Motor neuron (in vitro differentiated cells): ENCODE results near the gene LDLRAD3. TPM values are rescaled to one million over a fixed set of nuclear protein-coding genes. Genes with fewer than 3 reads are reported as not detected.
A peak's percentile ranks its signal among the peaks of the same experiment; 100 is the strongest.

Experiments used
- ATAC-seq, 8 experiments: fragments of 200-7000 bp; cut with Tn5 transposase; replicated peaks in 6 of 8; 2 replicates each; pipeline ENCODE4 v1.8.0; 2021; ENCODE audit warnings: mild to moderate bottlenecking in 8 of 8, moderate library complexity in 8 of 8
- H3K27ac ChIP-seq, 2 donors: fragments of 250-450 bp; sonication (Bioruptor Pico); 2 replicates each; pipeline ENCODE4 v1.9.0; 2021; ENCODE audit warnings: antibody characterized with exemption in 2 of 2, mild to moderate bottlenecking in 2 of 2, moderate library complexity in 1 of 2
- H3K4me1 ChIP-seq, 2 donors: fragments of 250-450 bp; sonication (Bioruptor Pico); replicated peaks in 1 of 2; 2 replicates each; pipeline ENCODE4 v1.6.1; 2021; ENCODE audit warnings: antibody characterized with exemption in 2 of 2, mild to moderate bottlenecking in 2 of 2, moderate library complexity in 1 of 2
- H3K4me3 ChIP-seq, 5 donors: fragments of 250-450 bp; sonication (Bioruptor Pico); 2 replicates each; pipeline ENCODE4 v1.9.0; 2021; ENCODE audit warnings: antibody characterized with exemption in 5 of 5, mild to moderate bottlenecking in 5 of 5, moderate library complexity in 4 of 5
- WGBS, 10 experiments: fragments of 450-650 bp; shearing (Covaris generic); methylation state at CpG; one replicate each; pipeline ENCODE4 v1.0.0; 2022; 5-methylcytosine and 5-hydroxymethylcytosine counted together
- in situ Hi-C, 9 experiments: fragments of 400-800 bp; cut with MboI; loops; one replicate each; pipeline ENCODE4 v1.15.0; 2021; ENCODE audit warnings: low sequenced_read_pairs in 9 of 9, low pct_unique_long_range_greater_than_20kb in 2 of 9; ENCODE audit not compliant: unreplicated experiment in 9 of 9
- total RNA-seq, 8 experiments: library from RNA; unstranded; fragments of 300-600 nt; gene quantifications; 2 replicates each; pipeline versions ENCODE4 v1.2.3 to v1.2.4, GENCODE V29; 2022

The LDLRAD3 gene
- total RNA-seq, 8 experiments from 2014 or later = 6.8 to 37.0 (median 21.8) TPM

DNA sequence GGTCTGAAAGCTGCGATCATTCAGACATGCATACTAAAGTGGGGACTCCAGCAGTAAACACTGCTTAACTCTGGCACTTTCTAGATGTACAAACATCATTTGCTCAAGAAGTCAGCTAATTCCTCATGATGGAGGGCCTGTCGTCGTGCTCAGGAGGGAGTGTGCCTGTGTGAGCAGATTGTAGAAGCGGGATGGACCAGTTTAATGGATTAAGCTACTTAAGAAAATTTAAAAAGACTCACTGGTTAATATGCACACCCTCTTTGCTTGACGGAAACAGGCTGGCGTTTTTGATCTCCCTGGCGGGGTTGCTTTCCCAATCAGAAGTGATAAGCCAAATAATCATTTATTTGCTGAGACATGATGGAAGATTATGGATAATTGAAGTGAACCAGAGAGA, 79.0 kb downstream of the LDLRAD3 start:
- 43 to 100% (median 80%) methylated on average over 1 to 7 of the region's 7 CpGs; no CpG with 5 or more reads in 2 of the 10 experiments for WGBS, 10 experiments
- Histone ChIP-seq H3K4me1 (peaks cover 24% of the 10 kb centered on the region in 2 donors), H3K27ac (no peak overlapping the region), H3K4me3 (no peak overlapping the region)
- peak in 5 of 8 experiments; percentile 74 to 82 (median 80) for ATAC-seq
- in situ Hi-C loops = no loop called here

GRCh38 chr11:36023922-36024321, 80.1 kb downstream of the LDLRAD3 start:
- in situ Hi-C loops = no loop called here
- peaks cover 24% of the 10 kb centered on the region in 2 donors for H3K4me1 ChIP-seq
- no peak overlapping the region for H3K27ac ChIP-seq
- no peak overlapping the region for H3K4me3 ChIP-seq
- peak in 3 of 8 experiments; percentile 28 to 78 (median 74) for ATAC-seq
- 0 to 86% (median 56%) methylated on average over 1 of the region's 2 CpGs; no CpG with 5 or more reads in 6 of the 10 experiments for WGBS, 10 experiments

DNA sequence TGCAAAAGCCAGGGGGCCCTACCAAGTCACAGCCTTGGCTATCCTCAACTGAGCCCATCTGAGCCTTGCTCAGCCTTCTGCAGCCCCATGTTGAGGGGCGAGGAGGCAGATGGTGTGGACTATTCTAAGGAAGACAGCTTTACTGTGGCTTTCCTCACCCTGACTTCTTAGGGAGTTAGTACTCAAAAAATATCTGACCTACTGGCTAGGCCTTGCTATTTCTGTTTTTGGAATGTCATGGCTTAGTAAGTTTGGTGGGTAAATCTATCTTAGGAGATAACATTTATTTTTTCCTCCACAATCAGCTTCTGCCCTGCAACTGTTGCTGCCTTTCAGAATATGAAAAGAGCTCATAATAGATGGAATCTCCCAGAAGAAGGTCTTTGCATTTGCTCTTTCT, 80.9 kb downstream of the LDLRAD3 start:
- WGBS, 10 experiments = 67 to 100% (median 89%) methylated on average over 1 of the region's 1 CpG; no CpG with 5 or more reads in 7 of the 10 experiments
- Histone ChIP-seq H3K4me1 (peaks cover 24 to 28% of the 10 kb centered on the region in 2 donors), H3K27ac (no peak overlapping the region), H3K4me3 (no peak overlapping the region)
- ATAC-seq = no peak
- in situ Hi-C loops = loop anchor here in 2 of 9 experiments (25.0 kb wide), 1 partner anchor 238 kb away; no protein-coding TSS in a partner anchor

DNA sequence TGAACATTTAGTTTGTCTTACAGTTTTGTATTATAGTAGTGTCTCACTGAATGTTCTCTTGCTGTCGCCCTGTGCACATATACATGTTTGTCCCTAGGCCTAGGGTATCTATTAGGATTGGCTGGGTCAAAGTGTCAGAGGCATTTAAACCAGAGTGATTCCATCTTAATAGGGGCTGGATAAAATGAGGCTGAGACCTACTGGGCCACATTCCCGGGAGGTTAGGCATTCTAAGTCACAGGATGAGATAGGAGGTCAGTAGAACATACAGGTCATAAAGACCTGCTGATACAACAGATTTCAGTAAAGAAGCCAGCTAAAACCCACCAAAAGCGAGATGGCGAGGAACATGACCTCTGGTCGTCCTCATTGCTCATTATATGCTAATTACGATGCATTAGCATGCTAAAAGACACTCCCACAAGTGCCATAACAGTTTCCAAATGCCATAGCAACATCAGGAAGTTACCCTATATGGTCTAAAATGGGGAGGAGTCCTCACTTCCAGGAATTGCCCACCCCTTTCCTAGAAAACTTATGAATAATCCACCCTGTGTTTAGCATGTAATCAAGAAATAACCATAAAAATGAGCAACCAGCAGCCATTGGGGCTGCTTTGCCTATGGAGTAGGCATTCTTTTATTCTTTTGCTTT, 82.6 kb downstream of the LDLRAD3 start:
- in situ Hi-C loops = loop anchor here in 2 of 9 experiments (25.0 kb wide), 1 partner anchor 236 kb away; no protein-coding TSS in a partner anchor
- no peak overlapping the region for H3K27ac ChIP-seq
- peaks cover 28 to 38% of the 10 kb centered on the region in 2 donors for H3K4me1 ChIP-seq
- 41 to 100% (median 68%) methylated on average over 2 to 6 of the region's 6 CpGs; no CpG with 5 or more reads in 2 of the 10 experiments for WGBS, 10 experiments
- peak in 4 of 8 experiments; percentile 34 to 72 (median 56) for ATAC-seq
- no peak overlapping the region for H3K4me3 ChIP-seq

- H3K4me1 ChIP-seq = peaks cover 24 to 34% of the 10 kb centered on the region in 2 donors
- no peak overlapping the region for H3K4me3 ChIP-seq
- in situ Hi-C loops = loop anchor here in 2 of 9 experiments (25.0 kb wide), 1 partner anchor 235 kb away; no protein-coding TSS in a partner anchor
- 80 to 100% (median 85%) methylated on average over 1 to 3 of the region's 4 CpGs; no CpG with 5 or more reads in 6 of the 10 experiments for WGBS, 10 experiments
- H3K27ac ChIP-seq = no peak overlapping the region
- ATAC-seq = no peak
Observed at GRCh38 chr11:36027731-36028130, 83.9 kb downstream of the LDLRAD3 start.

DNA sequence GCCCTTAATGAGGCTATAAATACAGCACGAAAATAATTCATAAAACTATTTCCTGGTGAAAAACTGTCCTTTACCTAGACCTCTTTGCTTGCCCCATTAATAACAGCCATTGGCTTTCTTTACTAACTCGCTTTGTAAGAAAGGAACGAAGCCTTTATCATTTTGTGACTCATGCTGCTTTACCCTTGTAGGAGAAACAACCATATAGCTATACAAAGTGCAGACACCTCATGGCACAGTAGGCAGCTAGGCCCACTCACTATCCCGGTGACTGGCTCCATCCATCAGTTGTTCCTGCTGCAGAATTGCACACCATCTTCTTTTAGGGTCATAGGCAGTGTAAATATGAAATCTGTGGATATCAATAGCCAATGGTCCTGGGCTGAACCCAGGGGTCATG, 85.8 kb downstream of the LDLRAD3 start:
- in situ Hi-C loops = loop anchor here in 2 of 9 experiments (25.0 kb wide), 1 partner anchor 233 kb away; no protein-coding TSS in a partner anchor
- no peak overlapping the region for H3K27ac ChIP-seq
- H3K4me1 ChIP-seq = peaks cover 8 to 20% of the 10 kb centered on the region in 2 donors
- H3K4me3 ChIP-seq = no peak overlapping the region
- ATAC-seq = peak in 3 of 8 experiments; percentile 31 to 83 (median 33)
- 50 to 100% (median 80%) methylated on average over 2 to 4 of the region's 4 CpGs; no CpG with 5 or more reads in 2 of the 10 experiments for WGBS, 10 experiments

DNA sequence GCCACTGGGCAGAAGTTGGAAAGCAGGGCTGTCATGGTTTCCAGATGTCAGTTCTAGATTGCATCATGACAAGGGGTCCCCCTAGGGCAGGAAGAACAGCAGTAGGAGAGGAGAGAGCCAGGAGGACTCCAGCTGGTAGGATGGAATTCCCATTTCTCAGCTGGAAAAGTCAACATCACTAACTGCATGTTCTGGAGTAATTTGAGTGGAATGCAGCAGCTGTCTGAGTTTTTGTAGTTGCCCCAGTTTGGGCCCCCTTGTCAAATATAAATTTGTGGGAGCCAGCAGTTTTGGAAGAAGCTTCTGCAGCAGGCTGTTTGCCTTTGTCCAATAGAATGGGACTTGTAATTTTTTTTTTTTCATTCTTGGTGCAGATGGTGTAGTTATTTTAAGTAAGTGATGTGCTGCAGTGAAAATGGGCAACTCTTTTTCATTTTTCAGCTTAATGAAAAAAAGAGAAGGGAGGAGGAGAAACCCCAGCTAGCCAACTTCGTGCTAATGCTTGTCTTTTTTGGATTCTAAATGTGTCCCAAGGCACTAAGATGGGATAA, 86.9 kb downstream of the LDLRAD3 start:
- Histone ChIP-seq H3K4me1 (peaks cover 4 to 14% of the 10 kb centered on the region in 2 donors), H3K4me3 (no peak overlapping the region), H3K27ac (no peak overlapping the region)
- in situ Hi-C loops = loop anchor here in 2 of 9 experiments (25.0 kb wide), 1 partner anchor 231 kb away; no protein-coding TSS in a partner anchor
- WGBS, 10 experiments = 0 to 89% (median 56%) methylated on average over 1 of the region's 1 CpG; no CpG with 5 or more reads in 1 of the 10 experiments
- ATAC-seq = peak in 4 of 8 experiments; percentile 27 to 83 (median 54)

GRCh38 chr11:36033082-36033751, 89.4 kb downstream of the LDLRAD3 start:
- Histone ChIP-seq H3K4me1 (peaks cover 4 to 14% of the 10 kb centered on the region in 2 donors), H3K27ac (no peak overlapping the region), H3K4me3 (no peak overlapping the region)
- peak in 1 of 8 experiments; percentile 54 for ATAC-seq
- in situ Hi-C loops = loop anchor here in 2 of 9 experiments (25.0 kb wide), 1 partner anchor 229 kb away; no protein-coding TSS in a partner anchor
- 70 to 100% (median 86%) methylated on average over 1 to 8 of the region's 9 CpGs; no CpG with 5 or more reads in 1 of the 10 experiments for WGBS, 10 experiments

DNA sequence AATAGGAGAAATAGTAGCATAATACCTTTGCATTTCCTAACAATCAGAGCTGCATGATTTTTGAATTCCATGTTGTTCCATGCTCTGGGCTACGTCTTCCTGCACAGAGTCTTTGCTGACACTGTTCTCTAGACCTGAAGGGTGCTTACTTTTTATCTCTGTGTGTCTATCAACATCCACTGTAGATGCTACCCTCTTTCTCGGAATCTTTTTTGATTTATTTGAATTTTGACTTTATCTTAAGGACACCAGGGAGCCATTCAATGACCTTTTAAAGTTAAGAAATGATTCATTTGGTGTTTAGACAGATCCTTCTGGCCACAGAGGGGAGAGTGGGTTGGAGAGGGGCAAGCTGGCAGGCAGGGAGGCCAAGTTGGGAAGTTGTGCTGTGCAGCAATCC, 90.1 kb downstream of the LDLRAD3 start:
- in situ Hi-C loops = loop anchor here in 2 of 9 experiments (25.0 kb wide), 1 partner anchor 228 kb away; no protein-coding TSS in a partner anchor
- 80 to 100% (median 93%) methylated on average over 1 to 2 of the region's 2 CpGs; no CpG with 5 or more reads in 1 of the 10 experiments for WGBS, 10 experiments
- ATAC-seq = no peak
- H3K27ac ChIP-seq = no peak overlapping the region
- H3K4me1 ChIP-seq = peaks cover 4 to 14% of the 10 kb centered on the region in 2 donors
- H3K4me3 ChIP-seq = no peak overlapping the region

DNA sequence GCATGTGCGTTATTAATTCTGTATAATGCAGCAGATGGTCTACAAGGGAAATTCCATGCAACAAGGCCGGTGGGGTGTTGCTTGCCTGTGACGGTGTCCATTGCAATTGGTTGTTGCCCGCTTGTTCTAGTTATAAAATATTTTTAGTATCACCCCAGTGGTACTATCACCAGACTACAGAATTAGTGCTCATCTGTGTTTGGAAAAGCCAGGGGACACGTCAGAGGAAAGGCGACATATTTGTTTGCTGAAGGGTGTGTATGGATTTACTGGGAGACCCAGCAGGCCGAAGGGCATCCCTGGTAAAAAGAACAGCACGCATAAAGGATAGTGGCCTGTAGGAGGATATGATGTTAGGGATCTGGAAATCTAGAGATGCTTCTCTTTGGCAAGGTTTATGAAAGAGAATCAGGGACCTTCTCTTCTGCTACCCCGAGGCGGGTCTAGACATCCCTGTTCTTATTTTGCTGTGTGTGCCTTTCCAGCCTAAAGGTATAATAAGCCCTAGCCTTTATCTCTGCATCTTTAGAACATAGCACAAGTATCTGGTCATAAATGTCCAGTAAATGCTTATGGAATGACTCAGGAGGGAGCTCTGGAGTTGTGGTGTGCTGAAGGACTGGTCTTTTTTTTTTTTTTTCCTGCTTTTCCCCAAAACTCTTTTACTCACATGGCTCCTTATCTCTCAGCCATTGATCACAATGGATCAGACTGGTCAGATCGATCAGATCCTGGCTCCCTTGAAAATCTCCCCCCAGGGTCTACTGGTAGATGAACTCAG, 90.9 kb downstream of the LDLRAD3 start:
- 70 to 98% (median 95%) methylated on average over 2 to 10 of the region's 11 CpGs; no CpG with 5 or more reads in 3 of the 10 experiments for WGBS, 10 experiments
- in situ Hi-C loops = loop anchor here in 2 of 9 experiments (25.0 kb wide), 1 partner anchor 228 kb away; no protein-coding TSS in a partner anchor
- Histone ChIP-seq H3K4me1 (peaks cover 5 to 10% of the 10 kb centered on the region in 2 donors), H3K27ac (no peak overlapping the region), H3K4me3 (no peak overlapping the region)
- peak in 3 of 8 experiments; percentile 27 to 69 (median 61) for ATAC-seq

GRCh38 chr11:36035454-36035853, 91.6 kb downstream of the LDLRAD3 start:
- in situ Hi-C loops = loop anchor here in 2 of 9 experiments (25.0 kb wide), 1 partner anchor 227 kb away; no protein-coding TSS in a partner anchor
- ATAC-seq = no peak
- Histone ChIP-seq H3K27ac (no peak overlapping the region), H3K4me3 (no peak overlapping the region), H3K4me1 (peaks cover 6 to 9% of the 10 kb centered on the region in 2 donors)
- WGBS, 10 experiments = 83 to 100% (median 100%) methylated on average over 1 of the region's 1 CpG; no CpG with 5 or more reads in 5 of the 10 experiments

DNA sequence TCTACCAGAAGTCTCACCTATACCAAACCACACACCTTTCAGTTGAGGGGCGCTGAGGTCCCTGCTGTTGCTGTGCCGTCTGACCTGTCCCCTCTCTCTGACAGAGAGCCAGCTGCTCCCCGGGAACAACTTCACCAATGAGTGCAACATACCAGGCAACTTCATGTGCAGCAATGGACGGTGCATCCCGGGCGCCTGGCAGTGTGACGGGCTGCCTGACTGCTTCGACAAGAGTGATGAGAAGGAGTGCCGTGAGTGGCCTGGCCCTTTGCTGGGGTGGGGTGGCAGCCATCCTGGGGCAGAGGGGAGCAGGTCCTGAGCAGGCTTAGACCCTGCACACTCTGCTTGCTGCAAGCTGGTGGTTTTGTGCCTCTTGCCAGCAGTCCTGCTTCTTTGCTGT, 92.1 kb downstream of the LDLRAD3 start:
- ATAC-seq = no peak
- H3K27ac ChIP-seq = no peak overlapping the region
- 71 to 100% methylated on average over 1 of the region's 9 CpGs; no CpG with 5 or more reads in 8 of the 10 experiments for WGBS, 10 experiments
- H3K4me3 ChIP-seq = no peak overlapping the region
- in situ Hi-C loops = loop anchor here in 2 of 9 experiments (25.0 kb wide), 1 partner anchor 226 kb away; no protein-coding TSS in a partner anchor
- H3K4me1 ChIP-seq = peaks cover 2 to 5% of the 10 kb centered on the region in 2 donors
